ENCODE data around the gene DNASE2B. TPM values are rescaled to one million over a fixed set of nuclear protein-coding genes. Genes with fewer than 3 reads are reported as not detected.

Gene DNASE2B
- total RNA-seq, 1 experiment from 2014 or later = not detected

GRCh38 chr1:84426376-84426775 lies 28.1 kb downstream of the DNASE2B start:
- ATAC-seq = no peak
- Histone ChIP-seq H3K9me3 (ENCODE audit: low read length) (no peaks in the 10 kb centered on the region), H3K27me3 (ENCODE audit: low read length) (no peaks in the 10 kb centered on the region), H4K20me1 (ENCODE audit: low read length) (no peaks in the 10 kb centered on the region), H3K4me2 (ENCODE audit: low read length) (no peak overlapping the region), H2AFZ (ENCODE audit: low read length) (0 out of 2 replicates have a peak overlapping the region, but pooled peaks have one; percentile 12), H3K27ac (ENCODE audit: low read length) (no peak overlapping the region), H3K36me3 (ENCODE audit: low read depth, low read length) (no peaks in the 10 kb centered on the region), H3K4me1 (ENCODE audit: insufficient read depth, low read length) (peaks cover 22% of the 10 kb centered on the region), H3K9me2 (replicated peaks; ENCODE audit: low read length) (no peaks in the 10 kb centered on the region), H3K4me3 (ENCODE audit: low read length) (no peak overlapping the region), H3K9ac (ENCODE audit: low read length) (no peak overlapping the region), H3K79me2 (ENCODE audit: low read length) (no peaks in the 10 kb centered on the region), H3F3A (ENCODE audit: low read length, unreplicated experiment) (no peaks in the 10 kb centered on the region)
- TF ChIP-seq EZH2 (IDR thresholded peaks at IDR 0.05; ENCODE audit: low read length, unreplicated experiment) (no peak), EZH2phosphoT487 (IDR thresholded peaks at IDR 0.05; ENCODE audit: borderline replicate concordance, low read length) (no peak)
- TF ChIP-seq, protein P1, sequence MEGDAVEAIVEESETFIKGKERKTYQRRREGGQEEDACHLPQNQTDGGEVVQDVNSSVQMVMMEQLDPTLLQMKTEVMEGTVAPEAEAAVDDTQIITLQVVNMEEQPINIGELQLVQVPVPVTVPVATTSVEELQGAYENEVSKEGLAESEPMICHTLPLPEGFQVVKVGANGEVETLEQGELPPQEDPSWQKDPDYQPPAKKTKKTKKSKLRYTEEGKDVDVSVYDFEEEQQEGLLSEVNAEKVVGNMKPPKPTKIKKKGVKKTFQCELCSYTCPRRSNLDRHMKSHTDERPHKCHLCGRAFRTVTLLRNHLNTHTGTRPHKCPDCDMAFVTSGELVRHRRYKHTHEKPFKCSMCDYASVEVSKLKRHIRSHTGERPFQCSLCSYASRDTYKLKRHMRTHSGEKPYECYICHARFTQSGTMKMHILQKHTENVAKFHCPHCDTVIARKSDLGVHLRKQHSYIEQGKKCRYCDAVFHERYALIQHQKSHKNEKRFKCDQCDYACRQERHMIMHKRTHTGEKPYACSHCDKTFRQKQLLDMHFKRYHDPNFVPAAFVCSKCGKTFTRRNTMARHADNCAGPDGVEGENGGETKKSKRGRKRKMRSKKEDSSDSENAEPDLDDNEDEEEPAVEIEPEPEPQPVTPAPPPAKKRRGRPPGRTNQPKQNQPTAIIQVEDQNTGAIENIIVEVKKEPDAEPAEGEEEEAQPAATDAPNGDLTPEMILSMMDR (conservative IDR thresholded peaks at IDR 0.05; ENCODE audit: low read depth, low read length) = no peak
- POLR2A ChIA-PET (ENCODE audit: unreplicated experiment) = no interaction called here
- intact Hi-C loops (cut with micrococcal nuclease) = no loop called here
- CTCF ChIA-PET = no interaction called here
- no peak for DNase-seq
- BruUV-seq (replicated peaks) = no TSS peak

- intact Hi-C loops (cut with micrococcal nuclease) = no loop called here
- no peak overlapping the region for H3K4me2 ChIP-seq (ENCODE audit: low read length)
- DNase-seq (peak; percentile 32), ATAC-seq (peak; percentile 73)
- H3K36me3 ChIP-seq (ENCODE audit: low read depth, low read length) = no peaks in the 10 kb centered on the region
- no TSS peak for BruUV-seq (replicated peaks)
- no peaks in the 10 kb centered on the region for H3K27me3 ChIP-seq (ENCODE audit: low read length)
- CTCF ChIA-PET = interaction anchor here (0.6 kb wide), 2 partner anchors 16 to 181 kb away, joined by 3 read pairs; no protein-coding TSS in a partner anchor
- H3K4me3 ChIP-seq (ENCODE audit: low read length) = no peak overlapping the region
- H3F3A ChIP-seq (ENCODE audit: low read length, unreplicated experiment) = no peaks in the 10 kb centered on the region
- no peaks in the 10 kb centered on the region for H4K20me1 ChIP-seq (ENCODE audit: low read length)
- H3K79me2 ChIP-seq (ENCODE audit: low read length) = no peaks in the 10 kb centered on the region
- H3K9me3 ChIP-seq (ENCODE audit: low read length) = no peaks in the 10 kb centered on the region
- H3K4me1 ChIP-seq (ENCODE audit: insufficient read depth, low read length) = peaks cover 17% of the 10 kb centered on the region
- POLR2A ChIA-PET (ENCODE audit: unreplicated experiment) = no interaction called here
- H3K9me2 ChIP-seq (replicated peaks; ENCODE audit: low read length) = no peaks in the 10 kb centered on the region
- no peak overlapping the region for H2AFZ ChIP-seq (ENCODE audit: low read length)
- no peak overlapping the region for H3K9ac ChIP-seq (ENCODE audit: low read length)
- TF ChIP-seq EZH2 (IDR thresholded peaks at IDR 0.05; ENCODE audit: low read length, unreplicated experiment) (no peak), EZH2phosphoT487 (IDR thresholded peaks at IDR 0.05; ENCODE audit: borderline replicate concordance, low read length) (no peak)
- TF ChIP-seq, protein P1 (conservative IDR thresholded peaks at IDR 0.05; ENCODE audit: low read depth, low read length) = no peak
- no peak overlapping the region for H3K27ac ChIP-seq (ENCODE audit: low read length)
These were observed 29.2 kb downstream of the DNASE2B start for GRCh38 chr1:84427250-84428188.

DNA sequence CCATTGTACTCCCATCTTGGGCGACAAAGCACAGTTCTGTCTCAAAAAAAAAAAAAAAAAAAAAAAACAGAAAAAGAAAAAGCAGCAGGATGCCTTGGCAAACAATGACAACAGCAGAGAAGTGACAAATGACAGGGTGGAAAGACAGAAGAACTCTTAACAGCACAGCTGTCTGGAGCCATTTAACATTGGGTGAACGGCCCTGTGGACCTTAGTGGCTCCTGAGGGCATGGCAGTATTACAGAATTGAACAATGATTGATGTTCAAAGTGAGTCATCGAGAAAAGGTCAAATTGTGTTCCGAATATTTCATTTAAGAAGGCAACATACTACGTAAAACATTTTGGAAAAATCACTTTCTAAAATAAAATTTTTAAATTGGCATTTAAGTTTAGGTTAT lies 30.0 kb downstream of the DNASE2B start:
- Histone ChIP-seq H3K79me2 (ENCODE audit: low read length) (no peaks in the 10 kb centered on the region), H3K9ac (ENCODE audit: low read length) (no peak overlapping the region), H3K4me1 (ENCODE audit: insufficient read depth, low read length) (peaks cover 13% of the 10 kb centered on the region), H3K9me3 (ENCODE audit: low read length) (no peaks in the 10 kb centered on the region), H3K4me2 (ENCODE audit: low read length) (no peak overlapping the region), H3K27ac (ENCODE audit: low read length) (no peak overlapping the region), H3K27me3 (ENCODE audit: low read length) (no peaks in the 10 kb centered on the region), H3K36me3 (ENCODE audit: low read depth, low read length) (no peaks in the 10 kb centered on the region), H3F3A (ENCODE audit: low read length, unreplicated experiment) (no peaks in the 10 kb centered on the region), H3K4me3 (ENCODE audit: low read length) (no peak overlapping the region), H4K20me1 (ENCODE audit: low read length) (no peaks in the 10 kb centered on the region), H3K9me2 (replicated peaks; ENCODE audit: low read length) (no peaks in the 10 kb centered on the region), H2AFZ (ENCODE audit: low read length) (no peak overlapping the region)
- ATAC-seq (no peak), DNase-seq (no peak)
- intact Hi-C loops (cut with micrococcal nuclease) = no loop called here
- BruUV-seq (replicated peaks) = no TSS peak
- ChIA-PET POLR2A (ENCODE audit: unreplicated experiment) (no interaction called here), CTCF (no interaction called here)
- TF ChIP-seq EZH2 (IDR thresholded peaks at IDR 0.05; ENCODE audit: low read length, unreplicated experiment) = no peak
- TF ChIP-seq, protein P1 (conservative IDR thresholded peaks at IDR 0.05; ENCODE audit: low read depth, low read length) = no peak
- TF ChIP-seq EZH2phosphoT487 (IDR thresholded peaks at IDR 0.05; ENCODE audit: borderline replicate concordance, low read length) = no peak
